Colonic mucosa (tissue), 4 donors: ENCODE measurements around the gene DENND6B. TPM values are rescaled to one million over a fixed set of nuclear protein-coding genes. Genes with fewer than 3 reads are reported as not detected.

Experiments
- DNase-seq: peaks from one replicate; pipeline ENCODE4 v3.0.0-alpha.2; 2020
- H3K27ac ChIP-seq: fragments of 200-600 bp; one replicate; pipeline ENCODE4 v1.8.0; 2021
- H3K27me3 ChIP-seq: fragments of 200-600 bp; one replicate; pipeline ENCODE4 v1.8.0; 2021
- H3K36me3 ChIP-seq: fragments of 200-600 bp; one replicate; pipeline ENCODE4 v1.8.0; 2021
- H3K4me1 ChIP-seq: fragments of 200-600 bp; one replicate; pipeline ENCODE4 v1.8.0; 2021; ENCODE audit warnings: mild to moderate bottlenecking
- H3K4me3 ChIP-seq: fragments of 200-600 bp; one replicate; pipeline ENCODE4 v1.8.0; 2021
- H3K9ac ChIP-seq, 2 donors: one replicate each; pipeline ENCODE4 v1.7.0; 2013; ENCODE audit warnings: control low read depth in 2 of 2, low read depth in 2 of 2, low read length in 2 of 2
- H3K9me3 ChIP-seq: fragments of 200-600 bp; one replicate; pipeline ENCODE4 v1.8.0; 2021
- CTCF ChIP-seq: fragments of 200-600 bp; IDR thresholded peaks from one replicate; pipeline ENCODE4 v1.8.0; 2022; ENCODE audit warnings: antibody characterized with exemption, mild to moderate bottlenecking
- intact Hi-C: fragments of 100-400 bp; cut with DNase I; formaldehyde crosslinking; loops from one replicate; pipeline ENCODE4 v1.14.1; 2022
- total RNA-seq, 2 donors: library from RNA; stranded (reverse); fragmentation: NEBNext Ultra II Directional in 1 of 2; extraction: Animal tissue kit (Norgen Biotek cat#: 25700) in 1 of 2; gene quantifications; one replicate each; pipeline ENCODE4 v1.2.1, GENCODE V29; 2021
- donor health status: healthy.
- donor health status: DM: no; HTN: no; CAD: no.
- donor health status: DM: no; HTN: no; CAD: no.

The DENND6B gene
- total RNA-seq, 2 donors from 2014 or later = 2.4 to 4.0 TPM

- H3K27ac ChIP-seq = no peak overlapping the region
- peaks cover 8% of the 10 kb centered on the region for H3K36me3 ChIP-seq
- no peak for DNase-seq
- H3K4me3 ChIP-seq = peak overlapping the region; percentile 35
- peaks cover 16% of the 10 kb centered on the region for H3K4me1 ChIP-seq
- H3K9me3 ChIP-seq = no peaks in the 10 kb centered on the region
- intact Hi-C loops = no loop called here
- H3K9ac ChIP-seq = no peak overlapping the region
- H3K27me3 ChIP-seq = peaks cover 29% of the 10 kb centered on the region
- no peak for TF ChIP-seq CTCF
Observed at GRCh38 chr22:50272044-50272802, 54.6 kb downstream of the DENND6B start.

GRCh38 chr22:50271519-50271970, 55.3 kb downstream of the DENND6B start:
- intact Hi-C loops = no loop called here
- Histone ChIP-seq H3K9ac (no peak overlapping the region), H3K36me3 (peaks cover 8% of the 10 kb centered on the region), H3K27me3 (peaks cover 29% of the 10 kb centered on the region), H3K4me1 (peaks cover 16% of the 10 kb centered on the region), H3K9me3 (no peaks in the 10 kb centered on the region), H3K27ac (no peak overlapping the region), H3K4me3 (peak overlapping the region; percentile 35)
- no peak for TF ChIP-seq CTCF
- peak; percentile 82 for DNase-seq

- Histone ChIP-seq H3K27me3 (peaks cover 29% of the 10 kb centered on the region), H3K4me3 (peak overlapping the region; percentile 35), H3K4me1 (peaks cover 16% of the 10 kb centered on the region), H3K9me3 (no peaks in the 10 kb centered on the region), H3K9ac (peak overlapping the region; percentile 34 to 50), H3K27ac (no peak overlapping the region), H3K36me3 (peaks cover 8% of the 10 kb centered on the region)
- no peak for TF ChIP-seq CTCF
- peak; percentile 73 for DNase-seq
- intact Hi-C loops = no loop called here
Observed at GRCh38 chr22:50270666-50271394, 56.0 kb downstream of the DENND6B start.

- intact Hi-C loops = no loop called here
- H3K9me3 ChIP-seq = no peaks in the 10 kb centered on the region
- DNase-seq = peak; percentile 60
- TF ChIP-seq CTCF = no peak
- peaks cover under 1% of the 10 kb centered on the region for H3K36me3 ChIP-seq
- H3K4me1 ChIP-seq = peaks cover 16% of the 10 kb centered on the region
- peak within 1 kb of the TSS; percentile 35 for H3K4me3 ChIP-seq
- peak within 1 kb of the TSS; percentile 34 to 50 for H3K9ac ChIP-seq
- no peak within 1 kb of the TSS for H3K27ac ChIP-seq
- H3K27me3 ChIP-seq = peaks cover 29% of the 10 kb centered on the region
Observed at GRCh38 chr22:50269970-50270665, 56.7 kb downstream of the DENND6B start, which contains the start of gene MAPK11. Gene MAPK11, minus strand, starts transcription at chr22:50270380. Its CDS starts 88 bp downstream, at chr22:50270292.

GRCh38 chr22:50269573-50269969, 57.2 kb downstream of the DENND6B start:
- TF ChIP-seq CTCF = no peak
- H3K9me3 ChIP-seq = no peaks in the 10 kb centered on the region
- H3K9ac ChIP-seq = no peak overlapping the region
- peaks cover 16% of the 10 kb centered on the region for H3K4me1 ChIP-seq
- peak overlapping the region; percentile 35 for H3K4me3 ChIP-seq
- no peak for DNase-seq
- H3K27ac ChIP-seq = no peak overlapping the region
- no peaks in the 10 kb centered on the region for H3K36me3 ChIP-seq
- intact Hi-C loops = no loop called here
- H3K27me3 ChIP-seq = peaks cover 29% of the 10 kb centered on the region
